ENCODE measurements around the gene RASGRP1. TPM values are rescaled to one million over a fixed set of nuclear protein-coding genes. Genes with fewer than 3 reads are reported as not detected.

The RASGRP1 gene
- total and polyA plus RNA-seq, 7 donors: 0.01 to 0.27 (median 0.16) TPM; not detected in 1

DNA sequence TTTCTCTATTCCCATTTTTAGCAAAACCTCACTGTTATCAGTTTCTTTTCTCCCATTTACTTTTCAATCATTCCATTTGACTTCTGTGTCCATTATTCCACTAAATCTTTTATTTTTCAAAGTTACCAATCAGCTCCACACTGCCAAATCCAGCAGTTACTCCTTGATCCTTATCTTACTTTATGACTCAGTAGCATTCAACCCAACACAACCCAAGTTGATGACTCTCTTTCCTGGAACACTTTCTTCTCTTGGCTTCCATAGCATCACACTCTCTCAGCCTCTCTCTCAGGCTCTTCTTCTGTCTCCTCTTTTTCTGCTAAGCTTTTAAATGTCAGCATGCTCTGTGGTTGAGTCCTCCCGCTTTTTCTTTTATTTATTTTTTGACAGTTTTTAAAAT, 36.3 kb downstream of the RASGRP1 start:
- 93 to 98% (median 94%) methylated on average over 1 of the region's 1 CpG for WGBS, 3 donors
- TF ChIP-seq, protein P1, sequence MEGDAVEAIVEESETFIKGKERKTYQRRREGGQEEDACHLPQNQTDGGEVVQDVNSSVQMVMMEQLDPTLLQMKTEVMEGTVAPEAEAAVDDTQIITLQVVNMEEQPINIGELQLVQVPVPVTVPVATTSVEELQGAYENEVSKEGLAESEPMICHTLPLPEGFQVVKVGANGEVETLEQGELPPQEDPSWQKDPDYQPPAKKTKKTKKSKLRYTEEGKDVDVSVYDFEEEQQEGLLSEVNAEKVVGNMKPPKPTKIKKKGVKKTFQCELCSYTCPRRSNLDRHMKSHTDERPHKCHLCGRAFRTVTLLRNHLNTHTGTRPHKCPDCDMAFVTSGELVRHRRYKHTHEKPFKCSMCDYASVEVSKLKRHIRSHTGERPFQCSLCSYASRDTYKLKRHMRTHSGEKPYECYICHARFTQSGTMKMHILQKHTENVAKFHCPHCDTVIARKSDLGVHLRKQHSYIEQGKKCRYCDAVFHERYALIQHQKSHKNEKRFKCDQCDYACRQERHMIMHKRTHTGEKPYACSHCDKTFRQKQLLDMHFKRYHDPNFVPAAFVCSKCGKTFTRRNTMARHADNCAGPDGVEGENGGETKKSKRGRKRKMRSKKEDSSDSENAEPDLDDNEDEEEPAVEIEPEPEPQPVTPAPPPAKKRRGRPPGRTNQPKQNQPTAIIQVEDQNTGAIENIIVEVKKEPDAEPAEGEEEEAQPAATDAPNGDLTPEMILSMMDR (IDR thresholded peaks at IDR 0.05): no peak

GRCh38 chr15:38526158-38526557, 38.5 kb downstream of the RASGRP1 start:
- H3K27ac ChIP-seq: no peak overlapping the region
- H3K4me1 ChIP-seq: no peaks in the 10 kb centered on the region
- no peaks in the 10 kb centered on the region for H3K27me3 ChIP-seq (ENCODE audit: insufficient read depth in 3 of 3, low read length in 2 of 3)
- intact Hi-C loops (cut with DNase I): no loop called here
- 87 to 93% (median 89%) methylated on average over 2 of the region's 2 CpGs for WGBS, 3 donors
- TF ChIP-seq, protein P1 (IDR thresholded peaks at IDR 0.05): no peak
- ATAC-seq: no peak
- no peaks in the 10 kb centered on the region for H3K36me3 ChIP-seq (ENCODE audit: insufficient read depth in 1 of 2, low read depth in 1 of 2)
- DNase-seq: no peak
- no peaks in the 10 kb centered on the region for H3K9me3 ChIP-seq
- H3K4me3 ChIP-seq: no peak overlapping the region

More for the DNA sequence above, 36.3 kb downstream of the RASGRP1 start:
- Histone ChIP-seq H3K27ac (no peak overlapping the region), H3K27me3 (ENCODE audit: insufficient read depth in 3 of 3, low read length in 2 of 3) (no peaks in the 10 kb centered on the region), H3K9me3 (no peaks in the 10 kb centered on the region), H3K36me3 (ENCODE audit: insufficient read depth in 1 of 2, low read depth in 1 of 2) (no peaks in the 10 kb centered on the region), H3K4me3 (no peak overlapping the region), H3K4me1 (no peaks in the 10 kb centered on the region)
- DNase-seq (no peak), ATAC-seq (no peak)
- intact Hi-C loops (cut with DNase I): no loop called here

DNA sequence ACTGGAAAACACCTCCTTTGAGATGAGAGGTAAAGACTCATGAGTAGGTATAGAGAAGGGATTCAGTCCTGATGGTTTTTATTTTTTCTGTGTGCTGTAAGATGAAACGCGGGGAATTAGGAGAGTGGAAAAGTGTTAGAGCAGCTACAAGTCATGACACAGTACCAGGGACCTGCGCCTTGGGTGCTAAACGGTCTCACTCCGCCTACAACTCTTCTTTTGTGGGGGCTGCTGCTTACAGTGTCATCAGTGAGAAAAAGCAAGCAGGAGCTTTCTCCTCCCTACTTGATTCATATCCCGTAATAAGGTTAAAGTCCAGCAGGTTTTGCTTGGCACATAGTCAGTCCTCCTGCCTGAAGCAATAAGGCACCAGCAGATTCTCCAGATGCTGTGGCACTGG, 39.1 kb downstream of the RASGRP1 start:
- no peaks in the 10 kb centered on the region for H3K9me3 ChIP-seq
- H3K36me3 ChIP-seq (ENCODE audit: insufficient read depth in 1 of 2, low read depth in 1 of 2): no peaks in the 10 kb centered on the region
- no peak overlapping the region for H3K4me3 ChIP-seq
- ATAC-seq: no peak
- H3K27ac ChIP-seq: no peak overlapping the region
- H3K4me1 ChIP-seq: no peaks in the 10 kb centered on the region
- H3K27me3 ChIP-seq (ENCODE audit: insufficient read depth in 3 of 3, low read length in 2 of 3): no peaks in the 10 kb centered on the region
- TF ChIP-seq, protein P1 (IDR thresholded peaks at IDR 0.05): no peak
- intact Hi-C loops (cut with DNase I): no loop called here
- no peak for DNase-seq
- 82 to 89% (median 87%) methylated on average over 6 of the region's 6 CpGs for WGBS, 3 donors

DNA sequence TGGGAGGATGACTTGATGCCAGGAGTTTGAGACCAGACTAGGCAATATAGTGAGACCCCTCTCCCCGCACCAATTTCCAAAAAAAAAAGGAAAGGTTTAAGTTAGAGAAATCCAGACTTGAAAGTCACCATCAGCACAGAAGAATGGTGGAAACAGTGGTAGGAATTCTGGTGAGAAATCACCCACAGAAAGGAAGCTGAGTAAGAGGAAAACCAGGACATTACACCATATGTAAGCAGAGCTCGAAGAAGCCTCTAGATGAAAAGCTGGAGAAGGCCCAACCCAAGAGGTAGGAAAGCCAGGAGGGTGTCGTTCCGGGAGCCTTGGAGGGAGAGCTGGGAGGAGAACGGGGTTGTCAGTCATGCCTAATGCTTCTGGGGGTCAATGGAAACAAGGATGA, 40.5 kb downstream of the RASGRP1 start:
- TF ChIP-seq, protein P1 (IDR thresholded peaks at IDR 0.05): no peak
- H3K36me3 ChIP-seq (ENCODE audit: insufficient read depth in 1 of 2, low read depth in 1 of 2): no peaks in the 10 kb centered on the region
- ATAC-seq (no peak), DNase-seq (no peak)
- no peak overlapping the region for H3K4me3 ChIP-seq
- H3K27me3 ChIP-seq (ENCODE audit: insufficient read depth in 3 of 3, low read length in 2 of 3): no peaks in the 10 kb centered on the region
- no peak overlapping the region for H3K27ac ChIP-seq
- H3K9me3 ChIP-seq: no peaks in the 10 kb centered on the region
- H3K4me1 ChIP-seq: no peaks in the 10 kb centered on the region
- 85 to 87% (median 86%) methylated on average over 5 of the region's 5 CpGs for WGBS, 3 donors
- intact Hi-C loops (cut with DNase I): no loop called here

DNA sequence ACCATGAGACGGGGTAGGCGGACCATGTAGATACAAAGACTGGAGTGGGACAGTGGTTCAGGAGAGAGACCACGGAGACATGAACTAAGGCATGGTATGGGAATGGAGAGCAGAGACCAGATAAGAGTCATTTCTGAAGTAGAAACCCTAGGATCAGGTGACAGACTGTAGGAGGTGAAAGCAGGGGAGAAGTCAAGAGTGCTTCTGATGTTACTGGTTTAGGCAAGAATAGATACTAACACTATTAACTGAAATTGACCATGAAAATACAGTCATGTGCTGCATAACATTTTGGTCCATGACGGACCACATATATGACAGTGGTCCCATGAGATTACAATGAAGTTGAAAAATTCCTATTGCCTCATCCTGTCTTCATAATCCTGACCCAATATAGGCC, 41.7 kb downstream of the RASGRP1 start:
- Histone ChIP-seq H3K4me3 (no peak overlapping the region), H3K4me1 (no peaks in the 10 kb centered on the region), H3K27ac (no peak overlapping the region), H3K36me3 (ENCODE audit: insufficient read depth in 1 of 2, low read depth in 1 of 2) (no peaks in the 10 kb centered on the region), H3K9me3 (no peaks in the 10 kb centered on the region), H3K27me3 (ENCODE audit: insufficient read depth in 3 of 3, low read length in 2 of 3) (peaks cover 0 to 4% (median 3%) of the 10 kb centered on the region in 3 donors)
- ATAC-seq (no peak), DNase-seq (no peak)
- intact Hi-C loops (cut with DNase I): no loop called here
- WGBS, 3 donors: 79 to 81% (median 79%) methylated on average over 4 of the region's 4 CpGs
- TF ChIP-seq, protein P1 (IDR thresholded peaks at IDR 0.05): no peak
